Measurements from ENCODE around the gene SLC26A8.
"Not testable (repeated sequence)": the region's sequence is repeated elsewhere in the genome, so short reads cannot be mapped to it uniquely, and the experiment has no call there.

The SLC26A8 gene

GRCh38 chr6:35943390-35943789 lies 81.1 kb downstream of the SLC26A8 start:
- no peak for DNase-seq (ENCODE audit: low spot score)

- DNase-seq (ENCODE audit: low spot score) = no peak
These were observed 82.1 kb downstream of the SLC26A8 start for GRCh38 chr6:35942355-35942754.

GRCh38 chr6:35941170-35941569 lies 83.3 kb downstream of the SLC26A8 start:
- not testable (repeated sequence) for DNase-seq (ENCODE audit: low spot score)

- DNase-seq (ENCODE audit: low spot score) = not testable (repeated sequence)
These were observed 84.4 kb downstream of the SLC26A8 start for GRCh38 chr6:35940014-35940413.

DNA sequence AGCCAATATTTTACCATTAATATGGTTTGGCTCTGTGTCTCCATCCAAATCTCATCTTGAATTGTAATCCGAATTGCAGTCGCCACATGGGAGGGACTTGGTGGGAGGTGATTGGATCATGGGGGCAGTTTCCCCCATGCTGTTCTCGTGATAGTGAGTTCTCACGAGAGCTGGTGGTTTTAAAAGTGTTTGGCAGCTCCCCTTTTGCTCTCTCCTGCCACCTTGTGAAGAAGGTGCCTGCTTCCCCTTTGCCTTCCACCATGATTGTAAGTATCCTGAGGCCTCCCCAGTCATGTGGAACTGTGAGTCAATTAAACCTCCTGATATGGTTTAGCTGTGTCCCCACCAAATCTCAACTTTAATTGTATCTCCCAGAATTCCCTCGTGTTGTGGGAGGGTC lies 85.2 kb downstream of the SLC26A8 start:
- DNase-seq (ENCODE audit: low spot score) = not testable (repeated sequence)

- DNase-seq (ENCODE audit: low spot score) = no peak
These were observed 87.6 kb downstream of the SLC26A8 start for GRCh38 chr6:35936681-35937359.

- no peak for DNase-seq (ENCODE audit: low spot score)
These were observed 89.0 kb downstream of the SLC26A8 start for GRCh38 chr6:35935469-35935868.

GRCh38 chr6:35933844-35934243 lies 90.6 kb downstream of the SLC26A8 start:
- DNase-seq (ENCODE audit: low spot score) = no peak

DNA sequence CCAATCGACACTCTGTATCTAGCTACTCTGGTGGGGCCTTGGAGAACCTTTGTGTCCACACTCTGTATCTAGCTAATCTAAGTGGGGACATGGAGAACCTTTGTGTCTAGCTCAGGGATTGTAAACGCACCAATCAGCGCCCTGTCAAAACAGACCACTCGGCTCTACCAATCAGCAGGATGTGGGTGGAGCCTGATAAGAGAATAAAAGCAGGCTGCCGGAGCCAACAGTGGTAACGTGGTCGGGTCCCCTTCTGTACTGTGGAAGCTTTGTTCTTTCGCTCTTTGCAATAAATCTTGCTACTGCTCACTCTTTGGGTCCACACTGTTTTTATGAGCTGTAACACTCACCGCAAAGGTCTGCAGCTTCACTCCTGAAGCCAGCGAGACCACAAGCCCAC lies 92.6 kb downstream of the SLC26A8 start:
- DNase-seq (ENCODE audit: low spot score) = not testable (repeated sequence)

DNA sequence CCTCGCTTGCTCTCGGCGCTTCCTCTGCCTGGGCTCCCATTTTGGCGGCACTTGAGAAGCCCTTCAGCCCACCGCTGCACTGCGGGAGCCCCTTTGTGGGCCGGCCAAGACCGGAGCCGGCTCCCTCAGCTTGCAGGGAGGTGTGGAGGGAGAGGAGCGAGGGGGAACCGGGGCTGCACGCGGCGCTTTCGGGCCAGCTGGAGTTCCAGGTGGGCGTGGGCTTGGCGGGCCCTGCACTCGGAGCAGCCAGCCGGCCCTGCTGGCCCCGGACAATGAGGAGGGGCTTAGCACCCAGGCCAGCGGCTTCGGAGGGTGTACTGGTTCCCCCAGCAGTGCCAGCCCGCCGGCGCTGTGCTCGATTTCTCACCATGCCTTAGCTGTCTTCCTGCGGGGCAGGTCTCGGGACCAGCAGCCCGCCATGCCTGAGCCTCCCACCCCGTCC lies 93.3 kb downstream of the SLC26A8 start:
- DNase-seq (ENCODE audit: low spot score) = no peak

GRCh38 chr6:35929601-35930000 lies 94.8 kb downstream of the SLC26A8 start:
- DNase-seq (ENCODE audit: low spot score) = no peak

GRCh38 chr6:35926509-35927215 lies 97.8 kb downstream of the SLC26A8 start:
- no peak for DNase-seq (ENCODE audit: low spot score)

DNA sequence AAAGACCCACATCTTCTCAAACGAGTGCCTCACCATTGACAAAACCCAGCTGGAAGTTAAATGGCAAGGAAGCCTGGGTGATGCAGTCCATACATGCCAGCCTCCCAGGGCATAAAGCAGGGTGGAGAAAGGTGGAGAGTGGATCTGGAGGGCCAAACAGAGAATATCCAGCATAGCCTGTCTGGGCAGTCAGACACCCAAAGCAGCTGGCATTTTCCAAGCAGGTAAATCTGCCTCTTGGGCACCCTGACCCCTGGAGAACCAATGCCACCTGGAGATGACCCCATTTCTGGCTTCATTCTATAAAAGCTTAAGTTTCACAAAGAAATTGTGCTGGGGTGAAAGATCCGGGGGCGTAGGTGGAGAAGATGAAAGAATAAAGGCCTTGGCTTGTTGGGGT lies 98.5 kb downstream of the SLC26A8 start:
- no peak for DNase-seq (ENCODE audit: low spot score)

DNA sequence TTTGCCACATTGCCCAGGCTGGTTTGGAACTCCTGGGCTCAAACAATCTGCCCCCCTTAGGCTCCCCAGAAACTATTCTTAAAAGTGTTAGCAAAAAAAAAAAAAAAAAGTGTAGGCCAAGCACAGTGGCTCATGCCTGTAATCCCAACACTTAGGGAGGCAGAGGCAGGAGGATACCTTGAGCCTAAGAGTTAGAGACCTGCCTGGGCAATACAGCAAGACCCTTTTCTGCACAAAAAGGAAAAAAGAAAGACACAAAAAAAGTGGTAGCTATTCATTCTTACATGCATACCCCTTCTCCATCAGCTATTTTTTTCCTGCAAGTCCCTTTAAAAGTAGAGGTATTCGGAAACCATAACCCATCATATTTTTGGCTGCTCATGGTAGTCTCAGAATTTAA lies 100.3 kb downstream of the SLC26A8 start:
- DNase-seq (ENCODE audit: low spot score) = no peak

DNA sequence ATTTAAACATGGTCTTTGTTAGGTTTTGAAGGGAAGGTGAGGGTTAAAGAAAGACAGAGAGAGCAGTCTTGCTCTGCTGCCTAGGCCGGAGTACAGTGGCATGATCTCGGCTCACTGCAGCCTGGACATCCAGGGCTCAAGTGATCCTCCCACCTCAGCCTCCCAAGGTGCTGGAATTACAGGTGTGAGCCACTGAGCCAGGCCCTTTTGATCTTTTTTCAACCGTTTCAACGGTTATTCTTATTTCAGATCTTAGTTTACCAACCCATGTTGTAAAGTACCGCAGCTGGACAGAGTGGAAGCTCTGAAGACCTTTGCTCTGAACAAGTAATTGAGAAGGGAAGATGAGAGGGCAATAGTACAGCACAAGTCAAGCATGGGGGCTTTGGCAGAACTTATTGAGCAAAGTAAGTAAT lies 102.3 kb downstream of the SLC26A8 start:
- DNase-seq (ENCODE audit: low spot score) = no peak

DNA sequence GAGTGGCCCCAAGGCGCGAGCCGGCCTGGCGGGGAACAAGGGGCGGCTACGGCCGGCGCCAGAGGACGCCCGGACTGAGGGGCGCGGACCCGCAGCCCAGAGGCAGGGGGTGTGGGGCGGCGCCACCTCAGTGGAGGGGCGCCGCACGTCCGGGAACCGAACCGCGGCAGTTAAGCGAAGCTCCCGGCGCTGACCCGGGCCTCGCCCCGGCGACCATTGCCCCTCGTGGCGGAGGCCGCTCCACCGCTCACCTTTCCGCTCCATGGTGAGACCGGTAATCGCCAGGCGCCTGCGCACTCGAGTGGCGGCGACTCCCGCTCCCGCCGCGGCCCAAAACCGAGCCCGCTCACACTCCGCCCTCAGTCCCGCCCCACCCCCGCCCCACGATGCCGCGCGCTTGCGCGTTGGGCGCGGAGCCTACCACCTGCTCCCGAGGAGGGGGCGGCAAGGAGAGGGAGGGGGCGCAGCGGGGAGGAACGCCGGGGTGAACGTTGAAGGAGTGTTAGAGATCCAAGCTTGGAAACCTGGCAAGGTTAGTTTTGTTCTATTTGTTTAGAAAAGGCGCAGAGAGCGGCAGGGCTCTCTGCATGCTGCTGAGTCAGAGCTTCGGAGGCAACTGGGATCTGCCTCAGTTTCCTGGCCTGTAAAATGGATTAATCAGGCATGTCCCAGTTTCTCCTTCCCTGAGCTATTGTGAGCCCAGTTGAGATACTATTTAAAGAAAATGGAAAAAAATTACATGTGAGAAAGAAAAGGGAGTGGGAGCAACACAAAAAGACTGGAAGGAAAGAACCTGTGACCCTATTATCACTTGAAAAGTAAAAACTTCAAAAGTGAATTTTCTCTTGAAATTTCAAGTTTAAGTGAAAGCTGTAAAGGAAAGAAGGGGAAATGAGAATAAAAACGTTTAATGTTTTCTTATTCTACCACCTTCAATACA lies 103.4 kb downstream of the SLC26A8 start, which contains the start of gene SRPK1:
SRPK1 (minus strand) TSS at position 306 of the 940 bp plus-strand sequence; CDS start at position 264, 42 bp downstream.
- peak; percentile 96 for DNase-seq (ENCODE audit: low spot score)

- peak; percentile 35 for DNase-seq (ENCODE audit: low spot score)
These were observed 104.4 kb downstream of the SLC26A8 start for GRCh38 chr6:35919827-35920751.

- peak; percentile 33 for DNase-seq (ENCODE audit: low spot score)
These were observed 105.2 kb downstream of the SLC26A8 start for GRCh38 chr6:35919085-35919826.

- not testable (repeated sequence) for DNase-seq (ENCODE audit: low spot score)
These were observed 107.5 kb downstream of the SLC26A8 start for GRCh38 chr6:35916893-35917292.

GRCh38 chr6:35916056-35916455 lies 108.4 kb downstream of the SLC26A8 start:
- no peak for DNase-seq (ENCODE audit: low spot score)
